Astrocyte (in vitro differentiated cells and primary cell): Measurements from ENCODE around the gene CD55. TPM values are rescaled to one million over a fixed set of nuclear protein-coding genes. Genes with fewer than 3 reads are reported as not detected.
A peak's percentile ranks its signal among the peaks of the same experiment; 100 is the strongest.

ENCODE experiments used
- DNase-seq: peaks from one replicate; pipeline ENCODE4 v3.0.0-alpha.2; 2010; ENCODE audit warnings: low read depth
- FAIRE-seq: peaks from 2 replicates; lab custom pipeline; 2011; peaks lifted over from hg19 to GRCh38; lab: Jason Lieb, UNC
- H2AFZ ChIP-seq: 2 replicates; pipeline ENCODE4 v1.6.0; 2012; ENCODE audit warnings: low read depth, low read length, inconsistent platforms
- H3K27ac ChIP-seq: 2 replicates; pipeline ENCODE4 v1.5.1; 2011; ENCODE audit warnings: low read depth, low read length, inconsistent platforms
- H3K27me3 ChIP-seq: 2 replicates; pipeline ENCODE4 v1.6.0; 2011; ENCODE audit warnings: low read length, inconsistent platforms; ENCODE audit not compliant: insufficient read depth
- H3K36me3 ChIP-seq: 2 replicates; pipeline ENCODE4 v1.5.1; 2011; ENCODE audit warnings: low read length, inconsistent platforms; ENCODE audit not compliant: insufficient read depth
- H3K4me1 ChIP-seq: 2 replicates; pipeline ENCODE4 v1.5.1; 2011; ENCODE audit warnings: low read length, inconsistent platforms; ENCODE audit not compliant: insufficient read depth
- H3K4me2 ChIP-seq: 2 replicates; pipeline ENCODE4 v1.6.0; 2012; ENCODE audit warnings: low read length, inconsistent platforms
- H3K4me3 ChIP-seq: 2 replicates; pipeline ENCODE4 v1.5.1; 2011; ENCODE audit warnings: low read depth, mild to moderate bottlenecking, low read length, inconsistent platforms; ENCODE audit not compliant: insufficient read depth
- H3K79me2 ChIP-seq: 2 replicates; pipeline ENCODE4 v1.6.0; 2012; ENCODE audit warnings: mild to moderate bottlenecking, low read length, inconsistent platforms; ENCODE audit not compliant: insufficient read depth
- H3K9ac ChIP-seq: 2 replicates; pipeline ENCODE4 v1.6.0; 2012; ENCODE audit warnings: mild to moderate bottlenecking, low read length, inconsistent platforms
- H3K9me3 ChIP-seq: 2 replicates; pipeline ENCODE4 v1.5.1; 2012; ENCODE audit warnings: low read depth, mild to moderate bottlenecking, low read length, inconsistent platforms; ENCODE audit not compliant: insufficient read depth
- H4K20me1 ChIP-seq: 2 replicates; pipeline ENCODE4 v1.6.0; 2012; ENCODE audit warnings: low read length, inconsistent platforms; ENCODE audit not compliant: insufficient read depth
- H3K27ac Mint-ChIP-seq: one replicate; pipeline ENCODE4 v1.8.0; 2021; ENCODE audit warnings: mild to moderate bottlenecking, mixed read lengths; ENCODE audit not compliant: unreplicated experiment
- H3K27me3 Mint-ChIP-seq: one replicate; pipeline ENCODE4 v1.8.0; 2021; ENCODE audit warnings: low read depth, mixed read lengths; ENCODE audit not compliant: unreplicated experiment
- H3K36me3 Mint-ChIP-seq: one replicate; pipeline ENCODE4 v1.8.0; 2021; ENCODE audit warnings: low read depth, mixed read lengths; ENCODE audit not compliant: unreplicated experiment
- H3K4me1 Mint-ChIP-seq: one replicate; pipeline ENCODE4 v1.8.0; 2021; ENCODE audit warnings: low read depth, mixed read lengths; ENCODE audit not compliant: unreplicated experiment
- H3K4me3 Mint-ChIP-seq: one replicate; pipeline ENCODE4 v1.8.0; 2021; ENCODE audit warnings: mild to moderate bottlenecking, moderate library complexity, mixed read lengths; ENCODE audit not compliant: unreplicated experiment
- H3K9me3 Mint-ChIP-seq: one replicate; pipeline ENCODE4 v1.8.0; 2021; ENCODE audit warnings: mild to moderate bottlenecking, mixed read lengths; ENCODE audit not compliant: unreplicated experiment
- EZH2 ChIP-seq: IDR thresholded peaks from 2 replicates; pipeline ENCODE4 v1.6.1; 2012; ENCODE audit warnings: mild to moderate bottlenecking, low read length, inconsistent platforms; ENCODE audit not compliant: insufficient read depth
- total RNA-seq: library from RNA; stranded (reverse); gene quantifications from 2 replicates; pipeline ENCODE4 v1.2.1, GENCODE V29; 2021
- TF ChIP-seq, protein P1 (sequence below): IDR thresholded peaks from 2 replicates; pipeline ENCODE4 v1.5.1; 2011; ENCODE audit warnings: low read depth, mild to moderate bottlenecking, inconsistent platforms, low read length, moderate library complexity; ENCODE audit not compliant: insufficient read depth

The CD55 gene
- total RNA-seq, 1 donor from 2014 or later: 18.7 TPM

DNA sequence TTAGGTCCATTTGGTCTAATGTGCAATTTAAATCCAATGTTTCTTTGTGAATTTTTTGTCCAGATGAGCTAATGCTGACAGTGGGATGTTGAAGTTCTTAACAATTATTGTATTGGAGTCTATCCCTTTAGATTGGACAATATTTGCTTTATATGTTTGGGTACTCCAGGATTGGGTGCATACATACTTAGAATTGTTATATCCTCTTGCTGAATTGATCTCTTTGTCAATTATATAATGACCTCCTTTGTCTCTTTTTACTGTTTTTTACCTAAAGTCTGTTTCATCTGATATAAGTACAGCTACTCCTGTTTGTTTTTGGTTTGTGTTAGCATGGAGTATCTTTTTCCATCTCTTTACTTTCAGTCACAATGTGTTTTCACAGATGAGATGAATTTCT, 22.2 kb downstream of the CD55 start:
- no peak overlapping the region for H3K4me3 Mint-ChIP-seq
- H3K4me3 ChIP-seq: no peak overlapping the region
- no peak overlapping the region for H2AFZ ChIP-seq
- H3K27me3 Mint-ChIP-seq: no peaks in the 10 kb centered on the region
- no peaks in the 10 kb centered on the region for H3K9me3 ChIP-seq
- TF ChIP-seq, protein P1, sequence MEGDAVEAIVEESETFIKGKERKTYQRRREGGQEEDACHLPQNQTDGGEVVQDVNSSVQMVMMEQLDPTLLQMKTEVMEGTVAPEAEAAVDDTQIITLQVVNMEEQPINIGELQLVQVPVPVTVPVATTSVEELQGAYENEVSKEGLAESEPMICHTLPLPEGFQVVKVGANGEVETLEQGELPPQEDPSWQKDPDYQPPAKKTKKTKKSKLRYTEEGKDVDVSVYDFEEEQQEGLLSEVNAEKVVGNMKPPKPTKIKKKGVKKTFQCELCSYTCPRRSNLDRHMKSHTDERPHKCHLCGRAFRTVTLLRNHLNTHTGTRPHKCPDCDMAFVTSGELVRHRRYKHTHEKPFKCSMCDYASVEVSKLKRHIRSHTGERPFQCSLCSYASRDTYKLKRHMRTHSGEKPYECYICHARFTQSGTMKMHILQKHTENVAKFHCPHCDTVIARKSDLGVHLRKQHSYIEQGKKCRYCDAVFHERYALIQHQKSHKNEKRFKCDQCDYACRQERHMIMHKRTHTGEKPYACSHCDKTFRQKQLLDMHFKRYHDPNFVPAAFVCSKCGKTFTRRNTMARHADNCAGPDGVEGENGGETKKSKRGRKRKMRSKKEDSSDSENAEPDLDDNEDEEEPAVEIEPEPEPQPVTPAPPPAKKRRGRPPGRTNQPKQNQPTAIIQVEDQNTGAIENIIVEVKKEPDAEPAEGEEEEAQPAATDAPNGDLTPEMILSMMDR: no peak
- TF ChIP-seq EZH2: no peak
- H3K27ac Mint-ChIP-seq: no peak overlapping the region
- no peak overlapping the region for H3K4me2 ChIP-seq
- DNase-seq (no peak), FAIRE-seq (no peak)
- H3K36me3 ChIP-seq: no peaks in the 10 kb centered on the region
- H3K4me1 Mint-ChIP-seq: peaks cover 6% of the 10 kb centered on the region
- H3K4me1 ChIP-seq: no peaks in the 10 kb centered on the region
- H3K79me2 ChIP-seq: no peaks in the 10 kb centered on the region
- H4K20me1 ChIP-seq: no peaks in the 10 kb centered on the region
- peaks cover 7% of the 10 kb centered on the region for H3K36me3 Mint-ChIP-seq
- H3K27me3 ChIP-seq: no peaks in the 10 kb centered on the region
- peaks cover 2% of the 10 kb centered on the region for H3K9me3 Mint-ChIP-seq
- no peak overlapping the region for H3K9ac ChIP-seq
- no peak overlapping the region for H3K27ac ChIP-seq

DNA sequence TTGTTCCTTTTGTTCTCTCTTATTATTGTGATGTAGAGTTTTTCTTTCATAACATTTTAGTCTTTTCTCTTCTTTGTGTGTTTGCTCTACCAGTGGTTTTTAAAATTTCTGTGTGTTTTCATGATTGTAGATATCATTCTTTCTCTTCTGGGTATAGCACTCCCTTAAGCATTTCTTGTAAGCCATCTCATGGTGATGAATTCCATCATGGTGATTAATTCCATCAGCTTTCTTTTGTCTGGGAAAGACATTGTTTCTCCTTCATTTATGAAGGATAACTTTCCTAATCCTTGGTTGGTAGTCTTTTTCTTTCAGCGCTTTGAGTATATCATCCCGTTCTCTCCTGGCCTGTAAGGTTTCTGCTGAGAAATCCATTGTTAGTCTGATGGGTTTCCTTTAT, 22.7 kb downstream of the CD55 start:
- no peak overlapping the region for H3K9ac ChIP-seq
- Mint-ChIP-seq H3K27ac (peak overlapping the region; percentile 67), H3K4me3 (no peak overlapping the region), H3K27me3 (no peaks in the 10 kb centered on the region), H3K9me3 (peaks cover 2% of the 10 kb centered on the region), H3K4me1 (peaks cover 6% of the 10 kb centered on the region), H3K36me3 (peaks cover 7% of the 10 kb centered on the region)
- H3K4me2 ChIP-seq: no peak overlapping the region
- no peaks in the 10 kb centered on the region for H3K4me1 ChIP-seq
- DNase-seq (peak; percentile 18), FAIRE-seq (no peak)
- no peak overlapping the region for H3K4me3 ChIP-seq
- no peaks in the 10 kb centered on the region for H3K27me3 ChIP-seq
- no peaks in the 10 kb centered on the region for H3K36me3 ChIP-seq
- H3K9me3 ChIP-seq: no peaks in the 10 kb centered on the region
- no peak overlapping the region for H2AFZ ChIP-seq
- no peaks in the 10 kb centered on the region for H4K20me1 ChIP-seq
- no peaks in the 10 kb centered on the region for H3K79me2 ChIP-seq
- H3K27ac ChIP-seq: no peak overlapping the region
- TF ChIP-seq, protein P1: no peak
- no peak for TF ChIP-seq EZH2

DNA sequence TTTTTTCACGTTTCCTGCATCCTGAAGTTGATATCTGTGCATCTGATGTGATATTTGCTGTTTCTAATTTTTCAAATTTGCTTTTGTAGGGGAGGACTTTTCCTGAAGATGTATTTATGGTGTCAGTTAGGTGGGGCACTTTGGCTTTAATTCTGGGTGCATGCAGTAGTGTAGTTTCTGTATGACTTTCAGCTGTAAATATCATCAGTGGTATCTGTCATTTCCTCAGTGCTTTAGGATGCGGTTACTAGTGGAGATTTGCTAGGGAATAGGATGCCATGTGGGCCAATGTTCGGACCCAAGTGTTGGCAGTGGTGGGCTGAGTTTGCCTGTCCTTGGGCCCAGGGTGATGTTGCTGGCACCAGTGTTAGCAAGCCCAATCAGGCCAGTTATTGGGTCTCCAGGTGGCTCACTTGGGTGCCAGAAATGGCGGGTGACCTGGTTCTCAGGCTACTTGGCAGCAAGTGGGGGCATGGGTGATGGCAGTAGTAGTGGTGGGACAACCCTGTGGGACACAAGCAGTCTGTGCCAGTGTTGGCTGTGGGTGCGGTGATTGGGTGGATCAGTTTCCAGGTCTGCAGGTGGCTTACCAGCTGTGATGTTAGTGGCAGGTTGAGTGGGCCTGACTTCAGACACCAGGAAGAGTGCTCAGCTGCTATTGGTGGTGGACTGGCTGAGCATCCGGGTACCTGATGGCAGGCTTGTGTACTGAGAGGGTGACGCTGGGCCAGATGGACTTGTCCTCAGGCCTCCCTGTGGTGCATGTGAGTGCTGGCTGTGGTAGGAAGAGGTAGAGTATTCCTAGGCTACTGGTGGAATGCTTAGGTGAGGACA, 24.4 kb downstream of the CD55 start:
- Histone ChIP-seq H3K9me3 (no peaks in the 10 kb centered on the region), H3K4me2 (no peak overlapping the region), H4K20me1 (no peaks in the 10 kb centered on the region), H3K27ac (no peak overlapping the region), H3K4me1 (no peaks in the 10 kb centered on the region), H2AFZ (no peak overlapping the region), H3K27me3 (no peaks in the 10 kb centered on the region), H3K4me3 (no peak overlapping the region), H3K36me3 (no peaks in the 10 kb centered on the region), H3K9ac (no peak overlapping the region), H3K79me2 (no peaks in the 10 kb centered on the region)
- DNase-seq: no peak
- Mint-ChIP-seq H3K4me3 (no peak overlapping the region), H3K27ac (no peak overlapping the region), H3K27me3 (no peaks in the 10 kb centered on the region), H3K9me3 (peaks cover 10% of the 10 kb centered on the region), H3K36me3 (peaks cover 11% of the 10 kb centered on the region), H3K4me1 (peaks cover 6% of the 10 kb centered on the region)
- FAIRE-seq: no peak
- TF ChIP-seq, protein P1: no peak
- TF ChIP-seq EZH2: no peak
